ENCODE results near the gene TMEM184C. TPM values are rescaled to one million over a fixed set of nuclear protein-coding genes. Genes with fewer than 3 reads are reported as not detected.

Gene TMEM184C
- total RNA-seq, 1 experiment from 2014 or later = 32.6 TPM

- DNase-seq (ENCODE audit: low read depth) = no peak
These were observed 34.4 kb downstream of the TMEM184C start for GRCh38 chr4:147651563-147651962.

DNA sequence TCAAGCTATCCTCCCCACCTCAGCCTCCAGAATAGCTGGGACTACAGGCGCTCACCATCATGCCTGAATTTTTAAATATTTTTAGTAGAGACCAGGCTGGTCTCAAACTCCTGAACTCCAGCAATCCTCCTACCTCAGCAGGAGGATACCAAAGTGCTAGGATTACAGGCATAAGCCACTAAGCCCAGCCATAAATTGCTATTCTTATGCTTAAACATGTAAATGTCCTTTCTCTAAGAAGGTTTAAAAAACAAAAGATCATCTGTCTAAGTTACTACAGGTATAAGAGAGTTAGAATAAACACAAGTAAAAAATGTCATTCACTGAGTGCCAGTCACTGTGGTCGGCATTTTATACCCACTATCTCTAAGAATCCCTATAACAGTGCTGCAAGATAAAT, 38.4 kb downstream of the TMEM184C start:
- DNase-seq (ENCODE audit: low read depth) = no peak

DNA sequence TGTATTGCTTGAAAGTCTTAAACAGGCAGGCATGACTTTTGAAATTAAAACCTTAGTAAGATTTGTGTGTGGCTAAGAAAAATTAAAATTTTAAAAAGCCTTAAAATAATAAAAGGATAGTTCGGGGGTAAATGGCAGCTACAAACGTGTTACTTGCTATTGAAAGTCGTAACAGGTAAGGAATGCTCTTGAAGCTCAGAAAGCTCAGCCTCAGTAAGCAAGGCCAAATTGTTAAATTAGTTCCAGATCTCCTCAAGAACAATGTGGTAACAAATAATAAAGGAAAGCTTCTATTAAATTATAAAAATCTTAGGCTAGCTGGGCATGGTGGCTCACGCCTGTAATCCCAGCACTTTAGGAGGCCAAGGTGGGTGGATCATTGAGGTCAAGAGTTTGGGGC, 41.3 kb downstream of the TMEM184C start:
- no peak for DNase-seq (ENCODE audit: low read depth)

GRCh38 chr4:147674073-147674472, 56.9 kb downstream of the TMEM184C start:
- no peak for DNase-seq (ENCODE audit: low read depth)

DNA sequence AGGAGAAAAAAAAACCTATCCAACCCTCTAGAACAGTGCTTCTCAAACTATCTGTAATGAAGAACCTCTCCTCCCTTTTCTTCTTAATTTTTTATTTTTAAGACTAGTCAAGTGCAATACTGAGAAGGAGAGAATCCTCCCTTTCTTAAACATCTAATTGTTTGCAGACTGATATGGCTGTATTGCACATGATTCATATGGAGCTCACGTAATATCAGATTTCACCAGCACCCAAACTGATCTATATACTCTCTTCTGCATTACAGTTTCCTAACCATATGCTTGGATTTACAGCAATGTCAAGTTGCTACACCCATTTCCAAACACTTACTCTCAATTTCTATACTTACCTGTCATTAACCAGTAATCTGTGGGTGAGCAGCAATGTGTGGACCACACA, 57.3 kb downstream of the TMEM184C start:
- DNase-seq (ENCODE audit: low read depth) = no peak

- DNase-seq (ENCODE audit: low read depth) = no peak
These were observed 60.9 kb downstream of the TMEM184C start for GRCh38 chr4:147678106-147678505.

DNA sequence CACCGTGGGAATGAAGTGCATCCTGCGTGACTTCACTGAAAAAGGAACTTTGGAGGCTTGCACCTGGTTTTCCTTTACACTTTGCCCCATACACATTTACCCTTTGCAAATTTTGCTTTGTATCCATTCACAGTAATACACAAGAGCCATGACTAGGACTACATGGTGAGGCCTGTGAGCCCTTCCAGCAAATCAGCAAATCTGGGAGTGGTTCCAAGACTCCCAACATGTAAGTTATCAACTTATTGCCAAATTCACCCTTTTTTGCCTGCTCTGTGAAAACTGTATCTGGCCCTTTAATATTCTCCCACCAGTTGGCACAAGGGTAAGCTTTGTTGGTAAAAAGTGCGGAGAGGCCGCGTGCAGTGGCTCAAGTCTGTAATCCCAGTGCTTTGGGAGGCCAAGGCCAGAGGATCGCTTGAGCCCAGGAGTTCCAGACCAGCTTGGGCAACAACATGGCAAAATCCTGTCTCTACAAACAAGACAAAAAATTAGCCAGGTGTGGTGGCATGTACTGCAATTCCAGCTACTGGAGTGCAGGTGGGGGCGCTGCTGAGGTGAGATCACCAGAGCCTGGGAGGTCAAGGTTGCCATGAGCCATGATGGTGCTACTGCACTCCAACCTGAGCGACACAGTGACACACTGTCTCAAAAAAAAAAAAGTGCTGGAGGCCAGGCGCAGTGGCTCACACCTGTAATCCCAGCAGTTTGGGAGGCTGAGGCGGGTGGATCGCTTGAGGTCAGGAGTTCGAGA, 61.8 kb downstream of the TMEM184C start:
- no peak for DNase-seq (ENCODE audit: low read depth)

DNA sequence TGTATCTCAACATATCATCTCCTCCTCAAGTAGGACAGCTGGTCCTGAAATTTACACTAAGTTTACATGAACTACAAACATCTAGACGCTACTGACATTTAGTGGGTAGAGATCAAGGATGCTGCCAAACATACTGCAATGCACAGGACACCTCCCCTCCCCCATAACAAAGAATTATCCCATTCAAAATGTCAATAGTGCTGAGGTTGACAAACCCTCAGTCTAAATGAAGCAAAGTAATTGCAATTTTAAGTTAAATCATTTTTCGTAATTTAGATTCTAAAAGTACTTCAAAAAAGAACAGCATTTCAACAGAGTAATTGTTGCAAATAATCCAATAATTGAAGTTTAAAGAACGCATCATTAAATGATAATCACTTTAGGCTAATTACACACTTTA, 65.6 kb downstream of the TMEM184C start:
- DNase-seq (ENCODE audit: low read depth) = no peak

- DNase-seq (ENCODE audit: low read depth) = peak; percentile 36
These were observed 66.0 kb downstream of the TMEM184C start for GRCh38 chr4:147683188-147683591.

DNA sequence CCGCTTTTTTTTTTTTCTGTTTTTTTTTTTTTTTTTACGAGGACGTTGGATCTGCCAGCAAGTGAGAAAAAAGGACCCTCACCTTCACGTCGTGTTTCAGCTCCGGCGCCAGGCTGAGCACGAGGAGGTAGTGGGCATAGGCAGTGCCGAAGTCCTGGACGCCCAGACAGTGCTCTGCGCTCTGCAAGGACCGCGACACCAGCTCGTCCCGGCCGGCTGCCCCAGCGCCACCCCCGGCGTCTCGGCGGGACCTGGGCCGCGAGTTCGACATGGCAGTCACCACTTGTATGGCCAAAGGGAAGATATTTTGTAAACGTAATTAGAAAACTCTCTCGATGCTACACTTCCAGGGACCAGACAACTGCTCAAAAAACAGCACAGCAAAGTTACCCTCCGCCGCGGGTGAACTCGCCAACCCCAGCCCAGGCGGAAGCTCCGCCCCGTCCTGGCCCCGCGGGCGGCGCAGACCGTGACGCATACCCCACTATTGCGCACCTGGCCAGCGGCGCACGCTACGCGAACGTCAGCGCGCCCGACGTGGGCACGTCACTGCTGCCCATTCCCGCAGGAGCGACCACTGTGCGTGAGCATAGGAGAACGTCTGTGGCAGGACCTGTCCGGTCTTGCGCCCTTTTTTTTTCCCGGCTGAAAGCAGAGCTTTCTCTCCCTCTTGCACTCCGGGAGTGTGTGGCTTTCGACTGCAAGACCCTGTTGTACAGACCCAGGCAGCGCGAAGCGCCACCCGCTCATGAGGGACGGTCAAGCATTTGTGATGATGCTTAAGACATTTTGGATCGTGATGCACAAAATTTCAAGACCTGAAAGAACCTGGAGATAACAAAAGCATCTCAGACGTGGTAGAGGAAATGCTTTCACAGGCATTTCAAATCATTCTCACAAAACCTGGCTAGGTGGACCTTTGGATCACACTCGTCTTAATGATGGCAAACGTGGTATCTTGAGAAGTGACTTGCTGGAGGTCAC, 66.8 kb downstream of the TMEM184C start, which contains the start of gene PRMT9:
TSS of gene PRMT9 (minus strand) at position 447 of the 984 bp plus-strand sequence. CDS start at position 271, 176 bp downstream.
- DNase-seq (ENCODE audit: low read depth) = peak; percentile 89

GRCh38 chr4:147689067-147689466, 71.9 kb downstream of the TMEM184C start:
- DNase-seq (ENCODE audit: low read depth) = no peak

GRCh38 chr4:147691820-147692219, 74.6 kb downstream of the TMEM184C start:
- DNase-seq (ENCODE audit: low read depth) = no peak

- no peak for DNase-seq (ENCODE audit: low read depth)
These were observed 76.0 kb downstream of the TMEM184C start for GRCh38 chr4:147693218-147693617.

- no peak for DNase-seq (ENCODE audit: low read depth)
These were observed 79.7 kb downstream of the TMEM184C start for GRCh38 chr4:147696866-147697265.

GRCh38 chr4:147704846-147705245, 87.6 kb downstream of the TMEM184C start:
- DNase-seq (ENCODE audit: low read depth) = no peak

DNA sequence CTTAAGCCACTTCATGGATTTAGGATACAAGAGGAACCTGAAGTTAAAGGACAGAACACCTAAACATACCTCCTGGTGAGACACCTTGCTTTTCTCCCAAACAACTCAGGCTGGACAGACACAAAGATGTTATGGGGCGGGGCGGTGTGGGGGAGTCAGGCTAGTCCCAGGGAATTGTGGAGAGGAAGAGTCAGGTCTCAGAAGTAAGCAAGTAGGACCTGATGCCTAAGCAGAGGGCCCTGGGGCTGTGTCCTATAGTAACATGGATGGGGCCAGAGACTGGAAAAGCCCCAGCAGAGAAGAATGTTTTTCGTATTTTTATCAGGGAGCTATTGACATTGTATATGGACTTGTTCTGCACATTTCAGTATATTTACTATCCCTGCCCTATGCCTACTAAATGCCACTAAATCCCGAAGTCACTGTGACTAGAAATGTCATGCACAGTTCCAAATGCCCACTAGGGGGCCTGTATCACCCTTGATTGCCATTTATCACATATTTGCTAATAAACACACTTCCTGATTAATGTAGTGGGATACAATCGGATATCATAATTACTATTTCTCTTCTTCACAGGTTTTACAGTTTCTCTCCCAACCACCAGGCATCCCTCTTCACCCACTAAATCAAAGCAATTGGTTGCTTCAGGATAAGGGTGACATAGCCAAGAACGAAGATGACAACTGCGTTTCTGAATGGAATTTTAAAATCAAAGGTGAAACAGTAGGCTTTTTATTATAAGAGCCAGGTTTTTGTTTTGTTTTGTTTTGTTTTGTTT, 90.9 kb downstream of the TMEM184C start:
- DNase-seq (ENCODE audit: low read depth) = peak; percentile 51

DNA sequence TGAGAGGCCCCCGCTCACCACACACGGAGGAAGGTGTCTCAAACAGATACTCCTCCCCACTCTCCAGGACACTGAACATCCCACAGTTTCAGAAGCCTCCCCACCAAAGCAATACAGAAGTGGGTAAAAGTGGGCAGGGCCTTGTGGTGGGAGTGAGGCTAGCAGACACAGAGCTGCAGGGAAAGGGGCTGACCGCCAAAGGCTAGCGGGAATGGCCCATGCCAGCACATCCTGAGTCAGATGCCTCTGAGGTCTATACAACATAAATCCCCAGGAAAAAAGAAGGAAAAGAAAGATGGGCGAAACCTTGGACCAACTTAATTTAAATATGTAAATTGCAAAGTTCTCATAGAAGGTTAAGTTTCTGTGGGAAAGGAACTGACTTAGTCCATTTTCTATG, 92.8 kb downstream of the TMEM184C start:
- DNase-seq (ENCODE audit: low read depth) = peak; percentile 58

DNA sequence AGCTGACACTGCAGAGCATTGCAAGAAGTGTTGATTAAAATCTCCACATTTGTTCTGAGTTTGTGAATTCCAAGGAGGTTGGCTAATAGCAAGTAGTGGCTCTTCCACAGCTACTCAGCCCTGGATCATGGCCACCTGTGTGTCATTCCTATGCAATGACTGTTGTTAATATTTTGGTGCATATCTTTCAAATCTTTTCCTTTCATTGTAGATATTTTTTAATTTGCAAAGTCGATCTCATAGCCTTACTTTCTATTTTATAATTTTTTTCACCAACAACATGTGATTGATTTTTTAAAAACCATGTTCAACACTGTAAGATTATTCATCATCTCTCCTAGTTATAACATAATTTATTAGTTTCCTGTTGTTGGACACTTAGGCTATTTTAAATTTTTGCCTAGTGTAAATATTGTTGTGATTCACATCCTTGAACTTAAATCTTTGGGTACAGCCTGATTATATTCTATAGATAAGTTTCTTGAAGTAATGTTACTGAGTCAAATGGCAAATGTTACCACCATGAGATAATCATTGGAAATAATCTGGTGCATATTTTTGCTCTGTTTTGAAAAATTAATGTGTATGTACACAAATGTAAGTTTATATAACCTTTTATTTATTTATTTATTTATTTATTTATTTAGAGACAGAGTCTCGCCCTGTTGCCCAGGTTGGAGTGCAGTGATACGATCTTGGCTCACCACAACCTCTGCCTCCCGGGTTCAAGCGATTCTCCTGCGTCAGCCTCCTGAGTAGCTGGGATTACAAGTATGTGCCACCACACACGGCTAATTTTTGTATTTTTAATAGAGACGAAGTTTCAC, 97.6 kb downstream of the TMEM184C start:
- peak; percentile 71 for DNase-seq (ENCODE audit: low read depth)

DNA sequence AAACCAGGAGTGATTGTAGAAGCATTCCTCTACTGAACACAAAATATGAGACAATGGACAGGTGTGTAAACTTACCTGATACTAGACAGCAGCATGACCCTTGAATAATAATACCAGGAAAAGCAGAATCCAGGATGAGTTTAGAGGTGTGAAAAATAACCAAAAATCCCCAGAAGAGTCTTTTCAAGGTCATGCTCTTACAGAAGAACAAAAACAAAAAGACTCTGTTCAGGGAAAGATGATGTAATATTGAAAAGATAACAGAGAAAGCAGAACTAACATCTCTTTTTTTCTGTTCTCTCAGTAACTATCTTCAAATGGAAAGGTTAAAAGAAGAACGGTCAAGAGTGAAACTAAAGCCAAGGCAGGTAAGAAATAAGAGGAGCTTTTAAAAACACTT, 100.7 kb downstream of the TMEM184C start:
- no peak for DNase-seq (ENCODE audit: low read depth)
